Heart left ventricle (tissue), 13 donors: ENCODE measurements around the gene TMEM132D.

Experiments used
- CTCF ChIP-seq, 12 donors: fragments of 200-600 bp; sonication (generic) in 4 of 12; IDR thresholded peaks; one replicate each; pipeline versions ENCODE4 v1.5.0 to v1.8.0; 2018 to 2022; ENCODE audit warnings: antibody characterized with exemption in 12 of 12, mild to moderate bottlenecking in 5 of 12
- POLR2A ChIP-seq, 2 donors: fragments of 450-650 bp; IDR thresholded peaks; one replicate each; pipeline ENCODE4 v1.6.1; 2017; ENCODE audit warnings: antibody characterized with exemption in 2 of 2, mild to moderate bottlenecking in 2 of 2, moderate library complexity in 2 of 2
- donor health status: ischemic (EF 13 %, LVEDD 7.1; RV severe dilation, severe dysfunction).
- donor health status: DM: no; HTN: yes; CAD: no.
- donor health status: DM: no; HTN: no; CAD: no.
- donor health status: ischemic (EF 25% LVEDD 6.9; RV normal size, moderate dysfunction).
- donor health status: ischemic (EF 25% LVEDD 5.7; RV mildly dilated, moderate dysfunction).
- donor health status: ischemic (EF 35%, LVEDD 5.7; RV mildly dilated, moderate dysfunction).
- donor health status: nonischemic (EF 11% LVEDD 7.7; RV severe dilation, severe dysfunction).
- donor health status: DM: yes; HTN: yes; CAD: no.
- donor health status: PGD.
- donor health status: ischemic (EF 29% LVEDD 5.4; RV normal size, mild dysfunction).
- donor health status: nonischemic (EF 23%, LVEDD 6.1; RV moderate dilation, normal function).

- TF ChIP-seq CTCF (IDR thresholded peaks at IDR 0.05), result no peak
- no peak for TF ChIP-seq POLR2A (IDR thresholded peaks at IDR 0.05)
Measured at GRCh38 chr12:129127211-129127610, 776.6 kb downstream of the TMEM132D start.
